ENCODE results near the gene ADGRV1.

- no peak for TF ChIP-seq CTCF (conservative IDR thresholded peaks at IDR 0.05; ENCODE audit: low read depth, low read length)
- no peak for TF ChIP-seq EZH2 (IDR thresholded peaks at IDR 0.05; ENCODE audit: borderline replicate concordance, low read depth, low read length, poor library complexity, severe bottlenecking)
Observed at GRCh38 chr5:91187032-91187431, 628.4 kb downstream of the ADGRV1 start.

All from A673 (cell line).